Measurements from ENCODE around the gene ABCB4.
A peak's percentile ranks its signal among the peaks of the same experiment; 100 is the strongest.

ABCB4 gene

GRCh38 chr7:87414794-87415188 is 60.7 kb downstream of the ABCB4 start:
- Mint-ChIP-seq H3K4me1 (no peaks in the 10 kb centered on the region), H3K9me3 (no peaks in the 10 kb centered on the region), H3K36me3 (ENCODE audit: low read depth) (no peaks in the 10 kb centered on the region), H3K27ac (peak overlapping the region in 1 of 3 experiments; percentile 28), H3K4me3 (no peak overlapping the region), H3K27me3 (ENCODE audit: low read depth) (peaks cover 4% of the 10 kb centered on the region)
- TF ChIP-seq CTCF (IDR thresholded peaks at IDR 0.05; ENCODE audit: unreplicated experiment in 3 of 3), result no peak

- Mint-ChIP-seq H3K27ac (no peak overlapping the region), H3K9me3 (no peaks in the 10 kb centered on the region), H3K36me3 (ENCODE audit: low read depth) (no peaks in the 10 kb centered on the region), H3K27me3 (ENCODE audit: low read depth) (peaks cover 4% of the 10 kb centered on the region), H3K4me1 (no peaks in the 10 kb centered on the region), H3K4me3 (no peak overlapping the region)
- no peak for TF ChIP-seq CTCF (IDR thresholded peaks at IDR 0.05; ENCODE audit: unreplicated experiment in 3 of 3)
Measured at GRCh38 chr7:87413951-87414793, 61.3 kb downstream of the ABCB4 start.

- no peaks in the 10 kb centered on the region for H3K36me3 Mint-ChIP-seq (ENCODE audit: low read depth)
- no peak for TF ChIP-seq CTCF (IDR thresholded peaks at IDR 0.05; ENCODE audit: unreplicated experiment in 3 of 3)
- no peaks in the 10 kb centered on the region for H3K4me1 Mint-ChIP-seq
- H3K4me3 Mint-ChIP-seq, result no peak overlapping the region
- no peak overlapping the region for H3K27ac Mint-ChIP-seq
- peaks cover 4% of the 10 kb centered on the region for H3K27me3 Mint-ChIP-seq (ENCODE audit: low read depth)
- no peaks in the 10 kb centered on the region for H3K9me3 Mint-ChIP-seq
Measured at GRCh38 chr7:87413029-87413428, 62.5 kb downstream of the ABCB4 start.

- TF ChIP-seq CTCF (IDR thresholded peaks at IDR 0.05; ENCODE audit: unreplicated experiment in 3 of 3), result no peak
- Mint-ChIP-seq H3K27ac (no peak overlapping the region), H3K36me3 (ENCODE audit: low read depth) (no peaks in the 10 kb centered on the region), H3K4me3 (no peak overlapping the region), H3K27me3 (ENCODE audit: low read depth) (no peaks in the 10 kb centered on the region), H3K4me1 (no peaks in the 10 kb centered on the region), H3K9me3 (no peaks in the 10 kb centered on the region)
Measured at GRCh38 chr7:87411186-87411585, 64.3 kb downstream of the ABCB4 start.

- H3K27me3 Mint-ChIP-seq (ENCODE audit: low read depth), result no peaks in the 10 kb centered on the region
- no peaks in the 10 kb centered on the region for H3K4me1 Mint-ChIP-seq
- TF ChIP-seq CTCF (IDR thresholded peaks at IDR 0.05; ENCODE audit: unreplicated experiment in 3 of 3), result no peak
- H3K36me3 Mint-ChIP-seq (ENCODE audit: low read depth), result no peaks in the 10 kb centered on the region
- no peak overlapping the region for H3K27ac Mint-ChIP-seq
- H3K9me3 Mint-ChIP-seq, result no peaks in the 10 kb centered on the region
- H3K4me3 Mint-ChIP-seq, result no peak overlapping the region
Measured at GRCh38 chr7:87404674-87405073, 70.8 kb downstream of the ABCB4 start.

- peaks cover 6% of the 10 kb centered on the region for H3K4me1 Mint-ChIP-seq
- H3K9me3 Mint-ChIP-seq, result no peaks in the 10 kb centered on the region
- no peak overlapping the region for H3K4me3 Mint-ChIP-seq
- TF ChIP-seq CTCF (IDR thresholded peaks at IDR 0.05; ENCODE audit: unreplicated experiment in 3 of 3), result no peak
- peaks cover 31% of the 10 kb centered on the region for H3K36me3 Mint-ChIP-seq (ENCODE audit: low read depth)
- H3K27ac Mint-ChIP-seq, result peak overlapping the region; percentile 34 to 76 (median 73)
- no peaks in the 10 kb centered on the region for H3K27me3 Mint-ChIP-seq (ENCODE audit: low read depth)
Measured at GRCh38 chr7:87398446-87398845, 77.0 kb downstream of the ABCB4 start.
